Liver (tissue), 9 donors: Measurements from ENCODE around the gene PREP. TPM values are rescaled to one million over a fixed set of nuclear protein-coding genes. Genes with fewer than 3 reads are reported as not detected.

Experiments used
- DNase-seq: peaks from one replicate; pipeline ENCODE4 v3.0.0-alpha.2; 2017; ENCODE audit warnings: low spot score
- H3K27ac ChIP-seq, 2 donors: one replicate each; pipeline ENCODE4 v1.7.0; 2013; ENCODE audit warnings: inconsistent platforms in 2 of 2, low read length in 2 of 2, control low read depth in 1 of 2, low read depth in 1 of 2, mild to moderate bottlenecking in 1 of 2
- H3K27me3 ChIP-seq, 4 donors: one replicate each; pipeline versions ENCODE4 v1.6.1 to v1.7.0; 2013; ENCODE audit warnings: low read length in 3 of 4, inconsistent platforms in 1 of 4, mild to moderate bottlenecking in 1 of 4, moderate library complexity in 1 of 4; ENCODE audit not compliant: control insufficient read depth in 4 of 4, insufficient read depth in 4 of 4
- H3K36me3 ChIP-seq, 4 donors: one replicate each; pipeline versions ENCODE4 v1.6.1 to v1.7.0; 2013; ENCODE audit warnings: low read length in 3 of 4, mild to moderate bottlenecking in 3 of 4, low read depth in 1 of 4, moderate library complexity in 1 of 4; ENCODE audit not compliant: control insufficient read depth in 4 of 4, insufficient read depth in 3 of 4
- H3K4me1 ChIP-seq, 4 donors: one replicate each; pipeline versions ENCODE4 v1.6.1 to v1.7.0; 2013; ENCODE audit warnings: low read length in 3 of 4, mild to moderate bottlenecking in 3 of 4, moderate library complexity in 1 of 4; ENCODE audit not compliant: control insufficient read depth in 4 of 4, insufficient read depth in 4 of 4
- H3K4me3 ChIP-seq, 3 donors: one replicate each; pipeline versions ENCODE4 v1.6.1 to v1.7.0; 2013; ENCODE audit warnings: low read length in 3 of 3, control low read depth in 1 of 3, low read depth in 1 of 3, mild to moderate bottlenecking in 1 of 3
- H3K9ac ChIP-seq, 2 donors: one replicate each; pipeline ENCODE4 v1.7.0; 2013; ENCODE audit warnings: low read length in 2 of 2, mild to moderate bottlenecking in 2 of 2, moderate library complexity in 2 of 2, control low read depth in 1 of 2, low read depth in 1 of 2
- H3K9me3 ChIP-seq, 4 donors: one replicate each; pipeline versions ENCODE4 v1.6.1 to v1.7.0; 2013; ENCODE audit warnings: low read length in 3 of 4; ENCODE audit not compliant: control insufficient read depth in 4 of 4
- ATF3 ChIP-seq: IDR thresholded peaks from 2 replicates; pipeline ENCODE4 v1.6.1; 2016; ENCODE audit warnings: antibody characterized with exemption
- CTCF ChIP-seq: fragments of 150-350 bp; IDR thresholded peaks from 2 replicates; pipeline ENCODE4 v1.5.1; 2017; ENCODE audit warnings: improper control_type of control experiment, low read depth, low read length; ENCODE audit not compliant: missing input control
- EGR1 ChIP-seq, 2 donors: IDR thresholded peaks; 2 replicates each; pipeline ENCODE4 v1.6.1; 2016 to 2018; ENCODE audit warnings: antibody characterized with exemption in 2 of 2, low read depth in 2 of 2
- FOXA1 ChIP-seq: IDR thresholded peaks from 2 replicates; pipeline ENCODE4 v1.6.1; 2016; ENCODE audit warnings: antibody characterized with exemption
- FOXA2 ChIP-seq: IDR thresholded peaks from 2 replicates; pipeline ENCODE4 v1.6.1; 2016; ENCODE audit warnings: antibody characterized with exemption
- GABPA ChIP-seq, 2 donors: IDR thresholded peaks in 1 of 2; conservative IDR thresholded peaks in 1 of 2; 2 replicates each; pipeline ENCODE4 v1.6.1; 2016; ENCODE audit warnings: antibody characterized with exemption in 2 of 2, mild to moderate bottlenecking in 1 of 2, moderate library complexity in 1 of 2
- HNF4A ChIP-seq, 2 donors: conservative IDR thresholded peaks; 2 replicates each; pipeline ENCODE4 v1.6.1; 2016; ENCODE audit warnings: antibody characterized with exemption in 2 of 2, mild to moderate bottlenecking in 2 of 2
- HNF4G ChIP-seq: IDR thresholded peaks from 2 replicates; pipeline ENCODE4 v1.6.1; 2016; ENCODE audit warnings: antibody characterized with exemption
- JUND ChIP-seq, 2 donors: IDR thresholded peaks; 2 replicates each; pipeline ENCODE4 v1.6.1; 2016; ENCODE audit warnings: antibody characterized with exemption in 2 of 2
- MAX ChIP-seq: IDR thresholded peaks from 2 replicates; pipeline ENCODE4 v1.6.1; 2016; ENCODE audit warnings: antibody characterized with exemption
- NR2F2 ChIP-seq: IDR thresholded peaks from 2 replicates; pipeline ENCODE4 v1.6.1; 2016; ENCODE audit warnings: antibody characterized with exemption
- RAD21 ChIP-seq, 2 donors: IDR thresholded peaks; 2 replicates each; pipeline ENCODE4 v1.6.1; 2016; ENCODE audit warnings: antibody characterized with exemption in 2 of 2, mild to moderate bottlenecking in 2 of 2
- REST ChIP-seq: IDR thresholded peaks from 2 replicates; pipeline ENCODE4 v1.6.1; 2016; ENCODE audit warnings: antibody characterized with exemption, mild to moderate bottlenecking
- RXRA ChIP-seq, 2 donors: IDR thresholded peaks; 2 replicates each; pipeline ENCODE4 v1.6.1; 2017 to 2018; ENCODE audit warnings: antibody characterized with exemption in 2 of 2, mild to moderate bottlenecking in 1 of 2
- SP1 ChIP-seq: IDR thresholded peaks from 2 replicates; pipeline ENCODE4 v1.6.1; 2018; ENCODE audit warnings: antibody characterized with exemption, mild to moderate bottlenecking
- TAF1 ChIP-seq: conservative IDR thresholded peaks from 2 replicates; pipeline ENCODE4 v1.6.1; 2016; ENCODE audit warnings: antibody characterized with exemption, mild to moderate bottlenecking
- YY1 ChIP-seq: IDR thresholded peaks from 2 replicates; pipeline ENCODE4 v1.6.1; 2016; ENCODE audit warnings: antibody characterized with exemption, mild to moderate bottlenecking
- ZBTB33 ChIP-seq: IDR thresholded peaks from 2 replicates; pipeline ENCODE4 v1.6.1; 2016; ENCODE audit warnings: antibody characterized with exemption
- WGBS: extraction: QIAGEN DNeasy Blood & Tissue Kit; methylation state at CpG from one replicate; pipeline ENCODE4 v1.1.7; 2013; 5-methylcytosine and 5-hydroxymethylcytosine counted together
- polyA plus RNA-seq, 2 donors: library from polyadenylated mRNA; stranded (reverse) in 1 of 2; unstranded in 1 of 2; fragments of 200-250 nt in 1 of 2; fragments of >200 nt in 1 of 2; fragmentation: Nextera tagmentation in 1 of 2; extraction: Ambion mirVana in 1 of 2; gene quantifications; one replicate each; pipeline versions ENCODE4 v1.2.1 to v1.2.3, GENCODE V29; 2013 to 2015
- total RNA-seq, 2 donors: library from RNA; depleted of rRNA; stranded (reverse); fragments of >200 nt; gene quantifications; one replicate each; pipeline ENCODE4 v1.2.3, GENCODE V29; 2014
- donor health status: healthy.
- donor health status: healthy.
- donor health status: healthy.
- donor health status: healthy.
- donor health status: healthy.

PREP gene
- total and polyA plus RNA-seq, 4 donors: 7.3 to 17.7 (median 13.0) TPM

- Histone ChIP-seq H3K9me3 (no peaks in the 10 kb centered on the region), H3K4me1 (no peaks in the 10 kb centered on the region), H3K9ac (no peak overlapping the region), H3K27me3 (no peaks in the 10 kb centered on the region), H3K36me3 (peaks cover 0 to 11% (median 7%) of the 10 kb centered on the region in 4 donors), H3K4me3 (no peak overlapping the region), H3K27ac (no peak overlapping the region)
- WGBS: 66% methylated on average over 2 of the region's 2 CpGs
- TF ChIP-seq CTCF (no peak), ZBTB33 (no peak), ATF3 (no peak), GABPA (IDR thresholded peaks at IDR 0.05 in 1 of 2, conservative IDR thresholded peaks at IDR 0.05 in 1 of 2) (no peak), EGR1 (IDR thresholded peaks at IDR 0.05; ENCODE audit: low read depth in 2 of 2) (no peak), SP1 (no peak), RXRA (IDR thresholded peaks at IDR 0.05) (no peak), JUND (IDR thresholded peaks at IDR 0.05) (no peak), REST (no peak), FOXA2 (no peak), NR2F2 (no peak), RAD21 (IDR thresholded peaks at IDR 0.05) (no peak), YY1 (no peak), TAF1 (no peak), MAX (no peak), HNF4G (no peak), HNF4A (conservative IDR thresholded peaks at IDR 0.05) (no peak), FOXA1 (no peak)
- no peak for DNase-seq
These were observed 22.2 kb downstream of the PREP start for GRCh38 chr6:105380634-105381033.
